IMR-90 (cell line): ENCODE data around the gene SGCE.

Source experiments
- BHLHE40 ChIP-seq: fragments of 150-350 bp; IDR thresholded peaks from 2 replicates; pipeline ENCODE4 v1.6.1; 2016; ENCODE audit warnings: mild to moderate bottlenecking, low read depth, low read length
- CEBPB ChIP-seq: IDR thresholded peaks from 2 replicates; pipeline ENCODE4 v1.6.1; 2012; ENCODE audit warnings: low read depth, low read length, improper control_type of control experiment
- CHD1 ChIP-seq: IDR thresholded peaks from 2 replicates; pipeline ENCODE4 v1.6.1; 2012; ENCODE audit warnings: low read depth, low read length, improper control_type of control experiment
- CTCF ChIP-seq: conservative IDR thresholded peaks from 2 replicates; pipeline ENCODE4 v1.5.1; 2012; ENCODE audit warnings: mild to moderate bottlenecking, low read depth, low read length, improper control_type of control experiment
- ELK1 ChIP-seq: fragments of 150-350 bp; IDR thresholded peaks from 2 replicates; pipeline ENCODE4 v1.6.1; 2016; ENCODE audit warnings: low read depth, mild to moderate bottlenecking, low read length, moderate library complexity, borderline replicate concordance
- FOS ChIP-seq: fragments of 150-350 bp; IDR thresholded peaks from 2 replicates; pipeline ENCODE4 v1.6.1; 2016; ENCODE audit warnings: low read depth, low read length
- MAFK ChIP-seq: IDR thresholded peaks from 2 replicates; pipeline ENCODE4 v1.6.1; 2012; ENCODE audit warnings: low read depth, low read length, improper control_type of control experiment
- MXI1 ChIP-seq: IDR thresholded peaks from 2 replicates; pipeline ENCODE4 v1.6.1; 2012; ENCODE audit warnings: low read depth, mild to moderate bottlenecking, low read length, moderate library complexity, borderline replicate concordance
- POLR2A ChIP-seq: IDR thresholded peaks from 2 replicates; pipeline ENCODE4 v1.6.1; 2012; ENCODE audit warnings: mild to moderate bottlenecking, low read depth, low read length
- RAD21 ChIP-seq: IDR thresholded peaks from 2 replicates; pipeline ENCODE4 v1.6.1; 2012; ENCODE audit warnings: low read length, improper control_type of control experiment
- RFX5 ChIP-seq: IDR thresholded peaks from 2 replicates; pipeline ENCODE4 v1.8.0; 2012; ENCODE audit warnings: low read depth, mild to moderate bottlenecking, low read length, moderate library complexity
- SMC3 ChIP-seq: fragments of 150-350 bp; IDR thresholded peaks from 2 replicates; pipeline ENCODE4 v1.6.1; 2016; ENCODE audit warnings: low read depth, mild to moderate bottlenecking, antibody characterized with exemption, low read length, moderate library complexity
- USF2 ChIP-seq: fragments of 150-350 bp; IDR thresholded peaks from 2 replicates; pipeline ENCODE4 v1.6.1; 2017; ENCODE audit warnings: mild to moderate bottlenecking, antibody characterized with exemption, low read length, low read depth

GRCh38 chr7:94648731-94649130 lies 7.2 kb downstream of the SGCE start:
- no peak for TF ChIP-seq RAD21
- TF ChIP-seq CTCF = no peak
- no peak for TF ChIP-seq CEBPB
- no peak for TF ChIP-seq RFX5
- TF ChIP-seq CHD1 = no peak
- TF ChIP-seq SMC3 = no peak
- TF ChIP-seq FOS = no peak
- no peak for TF ChIP-seq USF2
- TF ChIP-seq POLR2A = no peak
- no peak for TF ChIP-seq BHLHE40
- TF ChIP-seq MAFK = no peak
- no peak for TF ChIP-seq MXI1
- TF ChIP-seq ELK1 = no peak
